ENCODE data around the gene JRKL. TPM values are rescaled to one million over a fixed set of nuclear protein-coding genes. Genes with fewer than 3 reads are reported as not detected.

JRKL gene
- polyA plus RNA-seq, 3 donors: 1.3 to 2.0 (median 1.9) TPM

Small RNAs within 50 kb of the gene (small RNA-seq; reads per million reads assigned to genes)
- not detected for gene MIR1260B (ENCODE audit: insufficient read length, low read depth)

Other genes starting within 250 kb of the JRKL start
- 1 to 10 TPM in 2 of 3 donors, under 1 TPM in 1; 0.57 to 7.6 (median 1.2) TPM for gene MAML2, start 46.8 kb upstream of the JRKL start, polyA plus RNA-seq
- 10 to 100 TPM; 10.7 to 18.2 (median 12.2) TPM for gene CCDC82, start 101 bp upstream of the JRKL start, polyA plus RNA-seq